HG02798 (cell line): ENCODE results near the gene MACROH2A2.
"Not testable (repeated sequence)": the region's sequence is repeated elsewhere in the genome, so short reads cannot be mapped to it uniquely, and the experiment has no call there.

Source experiments
- ATAC-seq: cut with Tn5 transposase; IDR thresholded peaks from one replicate; pipeline ENCODE4 v1.9.1; 2021; ENCODE audit warnings: mild to moderate bottlenecking; ENCODE audit not compliant: unreplicated experiment, poor library complexity

MACROH2A2 gene

DNA sequence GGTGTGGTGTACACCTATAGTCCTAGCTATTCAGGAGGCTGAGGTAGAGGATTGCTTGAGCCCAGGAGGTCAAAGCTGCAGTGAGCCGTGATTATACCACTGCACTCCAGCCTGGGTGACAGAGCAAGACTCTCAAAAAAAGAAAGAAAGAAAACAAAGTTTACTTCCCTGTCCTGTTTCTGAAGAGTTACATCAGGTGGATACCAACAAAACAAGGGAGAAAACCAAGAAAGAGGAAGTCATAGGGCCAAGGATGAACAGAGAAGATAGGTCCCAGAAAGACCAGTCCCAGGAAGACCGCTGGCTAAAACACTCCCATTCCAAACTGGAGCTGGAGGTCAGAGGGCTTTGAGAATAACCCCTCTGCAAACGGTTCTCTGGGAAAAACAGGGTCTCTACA lies 13.5 kb downstream of the MACROH2A2 start:
- no peak for ATAC-seq

- ATAC-seq = no peak
These were observed 14.9 kb downstream of the MACROH2A2 start for GRCh38 chr10:70067586-70067985.

- ATAC-seq = no peak
These were observed 16.3 kb downstream of the MACROH2A2 start for GRCh38 chr10:70068925-70069324.

DNA sequence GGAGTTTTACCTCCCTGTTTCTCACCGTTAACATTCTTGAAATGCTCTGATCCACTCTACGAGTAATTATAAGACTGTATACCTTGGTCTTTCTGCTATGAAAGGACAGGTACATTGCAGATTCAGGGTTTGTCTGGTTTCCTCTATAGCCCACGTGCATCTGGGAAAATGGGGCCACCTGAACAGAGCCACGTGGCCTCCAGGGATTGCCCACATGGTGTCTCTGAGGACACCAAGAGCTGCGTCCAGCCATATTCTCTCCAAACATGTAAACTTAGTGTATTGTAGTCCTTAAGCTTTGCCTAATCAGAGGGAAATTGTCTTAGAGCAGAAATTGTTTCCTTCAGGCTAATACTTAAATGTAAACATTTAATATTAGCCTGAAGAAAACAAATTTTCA lies 16.7 kb downstream of the MACROH2A2 start:
- no peak for ATAC-seq

- no peak for ATAC-seq
These were observed 18.2 kb downstream of the MACROH2A2 start for GRCh38 chr10:70070834-70071233.

DNA sequence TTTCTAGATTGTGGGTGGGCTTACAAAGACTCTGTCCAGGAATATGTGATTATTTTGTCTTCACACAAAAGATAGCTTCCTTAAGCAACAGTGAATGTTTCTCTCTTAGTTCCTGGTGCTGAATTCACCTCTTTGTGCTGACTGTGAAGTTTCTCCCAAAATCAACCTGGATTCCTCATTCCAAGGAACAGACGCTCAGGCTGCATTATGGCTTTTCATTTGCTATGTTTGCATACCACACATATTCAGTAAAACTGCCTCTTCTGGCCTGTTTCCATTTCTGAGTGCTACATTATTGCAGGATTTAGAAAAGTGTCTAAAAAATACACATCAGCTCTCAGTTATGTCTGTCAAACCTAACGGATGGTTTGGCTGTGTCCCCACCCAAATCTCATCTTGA lies 21.5 kb downstream of the MACROH2A2 start:
- no peak for ATAC-seq

DNA sequence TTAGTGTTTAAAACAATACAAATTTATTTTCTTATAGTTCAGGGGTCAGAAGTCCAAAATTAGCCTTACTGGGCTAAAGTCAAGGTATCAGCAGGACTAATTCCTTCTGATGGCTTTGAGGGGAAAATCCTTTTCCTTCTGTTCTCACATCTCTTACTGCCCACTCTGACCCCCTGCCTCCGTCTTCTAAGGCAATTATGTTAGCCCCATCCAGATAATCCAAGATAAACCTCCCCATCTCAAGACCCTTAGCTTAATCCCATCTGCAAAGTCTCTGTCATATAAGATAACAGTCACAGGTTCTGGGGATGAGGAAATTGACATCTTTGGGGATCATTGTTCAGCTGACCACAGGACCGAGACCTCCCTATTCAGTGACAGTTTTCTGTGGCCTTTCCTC lies 22.3 kb downstream of the MACROH2A2 start:
- no peak for ATAC-seq

DNA sequence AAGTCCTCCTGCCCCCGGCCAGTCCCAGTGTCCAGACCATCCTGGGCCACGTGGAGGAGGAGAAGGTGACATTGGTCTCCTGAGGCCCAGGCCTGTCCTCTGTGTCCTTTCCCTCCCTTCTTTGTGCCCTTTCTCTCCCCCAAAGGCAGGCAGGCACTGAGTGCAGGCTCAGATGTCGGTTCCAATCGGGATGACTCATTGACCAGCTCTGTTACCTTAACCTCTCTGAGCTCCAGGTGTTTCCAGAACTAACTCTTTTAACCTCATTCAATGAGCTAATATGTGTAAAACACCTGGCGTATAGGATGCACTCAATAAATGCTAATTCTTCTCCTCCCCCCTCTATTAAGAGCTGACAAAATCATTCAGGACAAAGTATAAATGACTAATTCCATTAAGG lies 25.7 kb downstream of the MACROH2A2 start:
- no peak for ATAC-seq

GRCh38 chr10:70078937-70079336 lies 26.3 kb downstream of the MACROH2A2 start:
- no peak for ATAC-seq

DNA sequence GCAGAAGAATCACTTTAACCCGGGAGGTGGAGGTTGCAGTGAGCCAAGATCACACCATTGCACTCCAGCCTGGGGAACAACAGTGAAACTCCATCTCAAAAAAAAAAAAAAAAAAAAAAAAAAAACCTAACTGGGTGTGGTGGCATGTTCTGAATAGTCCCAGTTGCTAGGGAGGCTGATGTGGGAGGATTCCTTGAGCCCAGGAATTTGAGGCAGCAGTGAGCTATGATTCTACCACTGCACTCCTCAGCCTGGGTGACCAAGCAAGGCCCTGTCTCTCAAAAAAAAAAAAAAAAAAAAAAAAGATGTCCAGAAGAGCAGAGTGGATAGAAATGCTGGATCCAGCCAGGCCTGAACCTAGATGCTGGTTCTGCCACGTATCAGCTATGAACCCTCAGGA lies 28.1 kb downstream of the MACROH2A2 start:
- ATAC-seq = not testable (repeated sequence)

- ATAC-seq = no peak
These were observed 31.5 kb downstream of the MACROH2A2 start for GRCh38 chr10:70084189-70084588.

- ATAC-seq = no peak
These were observed 33.4 kb downstream of the MACROH2A2 start for GRCh38 chr10:70085975-70086613.

DNA sequence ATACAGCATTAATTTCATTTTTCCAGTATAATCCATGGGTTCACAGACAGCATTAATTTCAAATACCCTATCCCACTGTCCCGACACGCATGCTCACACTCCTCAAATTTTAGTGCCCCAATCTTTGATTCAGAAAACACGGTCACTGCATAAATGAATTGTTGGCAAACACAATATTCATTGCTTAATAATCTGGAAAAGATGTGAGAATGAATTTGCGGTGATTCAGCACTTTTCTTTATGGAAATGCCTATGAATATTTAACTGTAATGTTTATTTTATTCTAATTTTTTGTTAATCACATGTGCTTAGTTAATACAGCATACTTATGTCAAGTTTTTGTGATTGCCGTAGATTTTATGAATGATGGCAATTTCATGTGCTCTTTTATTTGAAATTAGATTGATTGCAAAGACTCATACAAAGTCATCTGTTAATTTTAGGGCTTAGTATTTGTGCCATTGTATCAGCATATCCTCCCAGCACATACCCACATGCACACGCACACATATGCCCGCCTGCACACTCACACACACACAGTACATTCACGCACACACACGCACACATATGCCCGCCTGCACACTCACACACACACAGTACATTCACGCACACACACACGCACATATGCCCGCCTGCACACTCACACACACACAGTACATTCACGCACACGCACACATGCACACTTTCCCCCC lies 35.1 kb downstream of the MACROH2A2 start:
- ATAC-seq = no peak

GRCh38 chr10:70088308-70088698 lies 35.7 kb downstream of the MACROH2A2 start:
- no peak for ATAC-seq

DNA sequence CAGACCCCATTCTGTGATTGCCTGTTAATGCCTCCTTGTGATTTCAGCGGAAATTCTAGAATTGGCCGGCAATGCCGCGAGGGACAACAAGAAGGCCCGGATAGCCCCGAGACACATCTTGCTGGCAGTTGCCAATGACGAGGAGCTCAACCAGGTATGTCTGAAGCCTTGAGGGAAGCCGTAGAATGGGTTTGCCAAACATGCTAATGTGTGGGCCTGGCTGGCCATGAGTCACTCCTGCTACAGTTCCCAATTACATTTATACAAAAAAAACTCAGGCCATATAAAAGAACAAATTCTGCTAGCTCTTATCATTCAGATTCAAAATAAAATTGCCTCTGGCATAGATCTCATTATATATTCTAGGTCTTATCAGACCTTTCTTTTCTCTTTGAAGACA lies 37.4 kb downstream of the MACROH2A2 start:
- ATAC-seq = no peak

DNA sequence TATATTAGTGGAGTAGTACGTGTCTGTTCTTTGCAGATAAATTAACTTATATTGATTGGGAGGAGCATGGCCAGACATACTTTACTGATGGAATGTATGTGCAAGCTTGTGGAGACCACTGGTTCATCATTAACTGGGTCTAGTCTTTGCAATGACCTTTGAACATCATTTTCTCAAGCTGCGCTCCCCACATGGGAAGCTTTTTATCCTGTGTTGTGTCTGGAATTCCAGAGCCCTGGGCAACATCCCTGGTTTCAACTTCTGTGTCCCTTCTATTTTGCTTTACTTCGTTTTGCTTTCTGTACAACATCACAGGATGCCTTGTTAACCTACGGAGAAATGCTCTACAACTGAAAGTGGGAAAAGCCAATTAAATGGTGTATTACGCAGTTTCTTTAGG lies 38.3 kb downstream of the MACROH2A2 start:
- no peak for ATAC-seq

- ATAC-seq = no peak
These were observed 39.7 kb downstream of the MACROH2A2 start for GRCh38 chr10:70092389-70092718.

DNA sequence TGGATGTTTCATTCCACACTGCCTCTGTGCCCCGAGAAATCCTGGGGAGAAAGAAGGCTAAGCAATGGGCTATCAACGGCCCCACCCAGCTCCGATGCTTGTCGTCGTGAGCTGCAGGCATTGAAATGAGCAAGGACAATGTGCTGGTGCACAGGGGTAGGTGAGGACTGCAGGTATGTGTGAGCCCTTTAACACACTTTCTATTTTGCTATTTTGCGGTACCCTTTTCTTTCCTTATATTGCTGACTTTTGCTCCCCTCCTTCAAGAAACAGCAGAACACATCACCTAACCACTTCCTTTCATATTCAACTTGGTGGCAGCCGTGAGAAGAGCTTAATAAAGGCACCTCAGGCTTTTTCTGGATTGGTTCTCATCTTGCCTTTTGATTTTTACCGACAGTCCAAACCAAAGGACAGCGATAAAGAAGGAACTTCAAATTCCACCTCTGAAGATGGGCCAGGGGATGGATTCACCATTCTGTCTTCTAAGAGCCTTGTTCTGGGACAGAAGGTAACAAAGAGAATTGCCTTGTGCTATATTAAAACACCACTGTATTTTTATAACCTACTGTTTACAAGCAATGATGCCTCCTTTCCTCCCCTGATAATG lies 40.8 kb downstream of the MACROH2A2 start:
- ATAC-seq = no peak

DNA sequence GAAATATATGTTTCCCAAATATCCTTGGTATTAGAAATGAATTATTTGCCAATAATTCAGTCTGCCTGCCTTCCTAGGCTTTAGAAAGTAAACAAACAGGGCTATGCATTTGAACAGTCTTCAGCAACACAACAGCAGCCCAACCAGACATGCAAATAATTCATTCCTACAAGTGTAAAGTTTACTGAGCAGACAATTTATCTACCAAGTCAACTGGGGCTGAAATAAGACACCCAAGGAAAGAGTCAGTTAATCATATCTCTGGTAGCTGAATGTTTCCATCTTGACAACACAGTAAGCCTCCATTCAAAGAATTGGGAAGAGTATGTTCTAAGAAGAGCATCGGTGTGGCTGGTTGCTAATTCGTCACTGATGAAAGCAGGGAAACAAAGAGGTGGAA lies 41.6 kb downstream of the MACROH2A2 start:
- no peak for ATAC-seq

DNA sequence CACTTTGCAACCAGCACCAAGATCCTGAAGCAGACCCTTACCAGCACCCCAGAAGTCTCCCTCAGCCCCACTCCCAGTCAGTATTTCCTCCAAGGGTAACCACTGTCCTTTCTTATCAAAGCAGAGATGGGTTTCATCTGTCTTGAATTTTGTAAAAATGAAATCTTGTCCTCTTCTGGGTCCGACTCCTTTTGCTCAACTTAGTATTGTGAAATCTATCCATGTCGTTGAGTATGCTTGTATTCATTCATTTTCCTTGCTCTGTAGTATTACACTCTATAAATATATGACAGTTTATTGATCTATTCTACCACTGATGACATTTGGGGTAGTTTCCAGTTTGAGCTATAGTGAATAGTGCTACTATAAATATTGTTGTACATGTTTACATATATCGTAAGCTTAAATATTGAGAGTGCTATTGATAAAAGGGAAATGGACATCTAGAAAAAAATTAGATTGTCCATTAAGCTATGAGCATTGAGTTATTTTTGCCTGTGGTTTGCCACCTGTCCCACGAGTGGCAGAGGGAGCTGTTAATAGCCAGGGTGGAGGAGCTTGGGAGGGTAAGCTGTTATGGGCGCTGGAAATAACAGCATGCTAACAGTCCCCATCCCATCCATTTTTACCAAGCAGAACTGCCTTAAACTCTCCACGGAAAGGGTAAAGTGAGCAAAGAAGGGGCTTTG lies 43.5 kb downstream of the MACROH2A2 start:
- ATAC-seq = no peak

DNA sequence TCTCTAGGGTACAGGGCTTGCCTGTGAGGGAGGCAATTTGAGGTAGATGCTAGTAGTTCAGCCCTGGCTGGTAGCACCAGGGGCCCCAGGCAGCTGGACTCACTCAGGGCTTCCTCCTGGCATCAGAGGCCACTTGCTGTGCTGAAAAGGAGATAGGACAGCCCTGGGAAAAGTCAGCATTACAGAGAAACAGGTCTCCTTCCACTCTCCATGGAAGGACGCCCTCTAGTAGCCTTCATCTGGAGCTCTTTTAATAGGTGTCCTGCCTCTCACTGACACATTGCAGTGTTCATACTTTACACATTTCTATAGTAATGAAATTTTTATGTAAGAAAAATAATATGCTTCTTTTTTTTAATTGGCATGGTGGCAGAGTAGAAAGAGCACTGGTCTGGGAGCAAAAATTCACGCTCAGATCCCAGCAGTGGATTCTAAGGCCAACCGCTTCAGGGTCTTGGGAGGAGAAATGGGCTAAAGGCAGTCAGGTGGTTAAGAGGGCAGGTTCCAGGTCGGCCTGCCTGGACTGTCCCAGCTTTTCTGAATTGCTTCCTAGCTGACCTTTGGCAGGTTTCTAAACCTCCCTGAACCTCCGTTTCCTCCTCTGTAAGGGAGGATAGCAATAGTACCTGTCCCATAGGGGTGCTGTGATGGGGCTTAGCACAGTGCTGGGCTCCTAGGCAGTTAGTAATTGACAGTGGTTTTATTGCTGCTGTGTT lies 44.2 kb downstream of the MACROH2A2 start:
- ATAC-seq = no peak
